Measurements from ENCODE around the gene RBM4. TPM values are rescaled to one million over a fixed set of nuclear protein-coding genes. Genes with fewer than 3 reads are reported as not detected.

The RBM4 gene
- total RNA-seq, 1 donor from 2014 or later: 153 TPM

- Histone ChIP-seq H2AFZ (ENCODE audit: low read depth, low read length) (peak within 1 kb of the TSS; percentile 91), H3K79me2 (ENCODE audit: insufficient read depth, low read length) (peaks cover 55% of the 10 kb centered on the region), H3K9me3 (ENCODE audit: insufficient read depth, low read depth, low read length) (no peaks in the 10 kb centered on the region), H3K9ac (ENCODE audit: low read length) (peak within 1 kb of the TSS; percentile 94), H4K20me1 (ENCODE audit: insufficient read depth, low read length) (peaks cover 48% of the 10 kb centered on the region), H3K4me2 (ENCODE audit: low read length) (peak within 1 kb of the TSS; percentile 92), H3K27me3 (ENCODE audit: insufficient read depth, low read length) (no peaks in the 10 kb centered on the region), H3K27ac (ENCODE audit: low read depth, low read length) (peak within 1 kb of the TSS; percentile 96), H3K36me3 (ENCODE audit: insufficient read depth, low read length) (no peaks in the 10 kb centered on the region), H3K4me1 (ENCODE audit: insufficient read depth, low read length) (peaks cover 13% of the 10 kb centered on the region), H3K4me3 (ENCODE audit: insufficient read depth, low read depth, low read length) (peak within 1 kb of the TSS; percentile 90)
- Mint-ChIP-seq H3K4me1 (ENCODE audit: low read depth, unreplicated experiment) (peaks cover 17% of the 10 kb centered on the region), H3K9me3 (ENCODE audit: unreplicated experiment) (no peaks in the 10 kb centered on the region), H3K4me3 (ENCODE audit: unreplicated experiment) (peak within 1 kb of the TSS; percentile 97), H3K27me3 (ENCODE audit: low read depth, unreplicated experiment) (no peaks in the 10 kb centered on the region), H3K27ac (ENCODE audit: unreplicated experiment) (peak within 1 kb of the TSS; percentile 92), H3K36me3 (ENCODE audit: low read depth, unreplicated experiment) (peaks cover 6% of the 10 kb centered on the region)
- DNase-seq (ENCODE audit: low read depth) (peak; percentile 98), FAIRE-seq (no peak)
- no peak for TF ChIP-seq CTCF (IDR thresholded peaks at IDR 0.05; ENCODE audit: insufficient read depth, low read depth, low read length)
- no peak for TF ChIP-seq EZH2 (IDR thresholded peaks at IDR 0.05; ENCODE audit: insufficient read depth, low read length)
Observed at GRCh38 chr11:66616379-66617154, 21.9 kb upstream of the RBM4 start, which contains the start of gene RBM14. Gene RBM14, plus strand, starts transcription at chr11:66616630. Its CDS starts 91 bp downstream, at chr11:66616721.

GRCh38 chr11:66617155-66617834, 21.2 kb upstream of the RBM4 start:
- Mint-ChIP-seq H3K27ac (ENCODE audit: unreplicated experiment) (peak overlapping the region; percentile 92), H3K4me3 (ENCODE audit: unreplicated experiment) (peak overlapping the region; percentile 97), H3K9me3 (ENCODE audit: unreplicated experiment) (no peaks in the 10 kb centered on the region), H3K4me1 (ENCODE audit: low read depth, unreplicated experiment) (peaks cover 20% of the 10 kb centered on the region), H3K27me3 (ENCODE audit: low read depth, unreplicated experiment) (no peaks in the 10 kb centered on the region), H3K36me3 (ENCODE audit: low read depth, unreplicated experiment) (peaks cover 6% of the 10 kb centered on the region)
- H3K79me2 ChIP-seq (ENCODE audit: insufficient read depth, low read length): peaks cover 62% of the 10 kb centered on the region
- H3K9ac ChIP-seq (ENCODE audit: low read length): peak overlapping the region; percentile 94
- no peaks in the 10 kb centered on the region for H3K9me3 ChIP-seq (ENCODE audit: insufficient read depth, low read depth, low read length)
- H3K4me3 ChIP-seq (ENCODE audit: insufficient read depth, low read depth, low read length): peak overlapping the region; percentile 90
- H3K27ac ChIP-seq (ENCODE audit: low read depth, low read length): peak overlapping the region; percentile 96
- H3K4me2 ChIP-seq (ENCODE audit: low read length): peak overlapping the region; percentile 92
- no peak for TF ChIP-seq CTCF (IDR thresholded peaks at IDR 0.05; ENCODE audit: insufficient read depth, low read depth, low read length)
- no peaks in the 10 kb centered on the region for H3K27me3 ChIP-seq (ENCODE audit: insufficient read depth, low read length)
- peaks cover under 1% of the 10 kb centered on the region for H3K36me3 ChIP-seq (ENCODE audit: insufficient read depth, low read length)
- FAIRE-seq (no peak), DNase-seq (ENCODE audit: low read depth) (peak; percentile 40)
- no peak overlapping the region for H2AFZ ChIP-seq (ENCODE audit: low read depth, low read length)
- H3K4me1 ChIP-seq (ENCODE audit: insufficient read depth, low read length): peaks cover 13% of the 10 kb centered on the region
- H4K20me1 ChIP-seq (ENCODE audit: insufficient read depth, low read length): peaks cover 55% of the 10 kb centered on the region
